H1 (cell line): Measurements from ENCODE around the gene LHFPL3. TPM values are rescaled to one million over a fixed set of nuclear protein-coding genes. Genes with fewer than 3 reads are reported as not detected.

ENCODE experiments used
- CTCF ChIA-PET: fragments of 300-600 bp; sonication (Branson Sonifier 250); formaldehyde crosslinking; loops from one replicate; lab custom pipeline; 2021; ENCODE audit not compliant: partially characterized antibody; lab: Charles Lee
- POLR2A ChIA-PET: fragments of 300-600 bp; sonication (Branson Sonifier 250); formaldehyde crosslinking; loops from one replicate; lab custom pipeline; 2021; ENCODE audit warnings: inconsistent platforms; ENCODE audit not compliant: partially characterized antibody; lab: Charles Lee
- DNase-seq, 2 experiments: peaks; one replicate each; pipeline versions ENCODE4 v3.0.0 to v3.0.0-alpha.2; 2010 to 2022; ENCODE audit warnings: low spot score in 2 of 2, low read depth in 1 of 2, mixed read lengths in 1 of 2
- FAIRE-seq: peaks from 2 replicates; lab custom pipeline; 2011; peaks lifted over from hg19 to GRCh38; lab: Jason Lieb, UNC
- H2AFZ ChIP-seq: 2 replicates; pipeline ENCODE4 v1.8.1; 2012; ENCODE audit warnings: low read length, inconsistent platforms
- H2AK5ac ChIP-seq: 2 replicates; pipeline ENCODE4 v1.6.1; 2013; ENCODE audit warnings: low read depth, low read length
- H2BK120ac ChIP-seq: replicated peaks from 2 replicates; pipeline ENCODE3; 2013; ENCODE audit warnings: low read depth, low read length, inconsistent platforms
- H2BK12ac ChIP-seq: 2 replicates; pipeline ENCODE4 v1.6.1; 2013; ENCODE audit warnings: low read depth, low read length
- H2BK15ac ChIP-seq: 2 replicates; pipeline ENCODE4 v1.6.1; 2013; ENCODE audit warnings: low read length
- H2BK20ac ChIP-seq: 2 replicates; pipeline ENCODE4 v1.6.1; 2013; ENCODE audit warnings: low read length
- H2BK5ac ChIP-seq: 2 replicates; pipeline ENCODE4 v1.6.1; 2013; ENCODE audit warnings: low read depth, low read length
- H3K14ac ChIP-seq: 2 replicates; pipeline ENCODE4 v1.6.1; 2013; ENCODE audit warnings: inconsistent platforms; ENCODE audit not compliant: insufficient read length
- H3K18ac ChIP-seq: 2 replicates; pipeline ENCODE4 v1.6.1; 2013; ENCODE audit warnings: low read length; ENCODE audit errors: extremely low read depth
- H3K23ac ChIP-seq: 2 replicates; pipeline ENCODE4 v1.6.1; 2013; ENCODE audit warnings: inconsistent platforms; ENCODE audit not compliant: insufficient read length
- H3K23me2 ChIP-seq: 2 replicates; pipeline ENCODE4 v1.6.1; 2013; ENCODE audit warnings: low read depth, low read length
- H3K27ac ChIP-seq: 2 replicates; pipeline ENCODE4 v1.6.1; 2011; ENCODE audit warnings: low read depth, low read length, inconsistent platforms
- H3K27me3 ChIP-seq, 4 experiments: replicated peaks in 1 of 4; 1 replicate in 1 of 4; 2 replicates in 3 of 4; pipeline versions ENCODE4 v1.6.1 to v1.8.1; 2011 to 2013; ENCODE audit warnings: low read length in 3 of 4, mild to moderate bottlenecking in 3 of 4, inconsistent platforms in 2 of 4, mixed read lengths in 2 of 4, moderate library complexity in 1 of 4; ENCODE audit not compliant: control insufficient read depth in 3 of 4, insufficient read depth in 3 of 4; ENCODE audit errors: extremely low read depth in 1 of 4
- H3K36me3 ChIP-seq, 4 experiments: 2 replicates each; pipeline versions ENCODE4 v1.6.1 to v1.8.1; 2011 to 2013; ENCODE audit warnings: mild to moderate bottlenecking in 4 of 4, low read length in 3 of 4, moderate library complexity in 2 of 4, control low read depth in 1 of 4, inconsistent platforms in 1 of 4; ENCODE audit not compliant: insufficient read depth in 4 of 4, control insufficient read depth in 2 of 4
- H3K4ac ChIP-seq: replicated peaks from 2 replicates; pipeline ENCODE3; 2013; ENCODE audit warnings: low read length, low read depth, mixed read lengths, inconsistent platforms; ENCODE audit not compliant: insufficient read length
- H3K4me1 ChIP-seq, 4 experiments: replicated peaks in 1 of 4; 1 replicate in 1 of 4; 2 replicates in 3 of 4; pipeline versions ENCODE4 v1.6.1 to v1.8.1; 2011 to 2013; ENCODE audit warnings: low read length in 3 of 4, inconsistent platforms in 2 of 4, mixed read lengths in 1 of 4; ENCODE audit not compliant: insufficient read depth in 4 of 4, control insufficient read depth in 3 of 4
- H3K4me2 ChIP-seq, 2 experiments: 2 replicates each; pipeline versions ENCODE4 v1.6.1 to v1.8.1; 2011 to 2013; ENCODE audit warnings: low read depth in 2 of 2, low read length in 2 of 2, control low read depth in 1 of 2, inconsistent platforms in 1 of 2, mild to moderate bottlenecking in 1 of 2; ENCODE audit not compliant: insufficient read depth in 1 of 2
- H3K4me3 ChIP-seq, 4 experiments: fragments of 200-600, 300-600 bp in 1 of 4; sonication (generic), shearing (Covaris generic), sonication (Bioruptor Twin) in 1 of 4; 2 replicates each; pipeline versions ENCODE4 v1.5.1 to v1.8.1; 2011 to 2016; ENCODE audit warnings: low read length in 4 of 4, low read depth in 3 of 4, control low read depth in 2 of 4, inconsistent platforms in 2 of 4, mild to moderate bottlenecking in 2 of 4, mixed read lengths in 1 of 4, moderate library complexity in 1 of 4; ENCODE audit not compliant: insufficient read depth in 2 of 4; ENCODE audit errors: extremely low read depth in 1 of 4
- H3K56ac ChIP-seq: replicated peaks from 2 replicates; pipeline ENCODE3; 2013; ENCODE audit warnings: low read depth, mild to moderate bottlenecking, mixed read lengths, low read length, inconsistent platforms; ENCODE audit not compliant: insufficient read length
- H3K79me1 ChIP-seq: 2 replicates; pipeline ENCODE4 v1.6.1; 2013; ENCODE audit warnings: low read depth, low read length, control low read depth
- H3K79me2 ChIP-seq, 2 experiments: 2 replicates each; pipeline versions ENCODE4 v1.6.1 to v1.8.1; 2012 to 2013; ENCODE audit warnings: low read length in 2 of 2, mild to moderate bottlenecking in 2 of 2, inconsistent platforms in 1 of 2; ENCODE audit not compliant: insufficient read depth in 2 of 2, control insufficient read depth in 1 of 2
- H3K9ac ChIP-seq, 4 experiments: replicated peaks in 1 of 4; 1 replicate in 1 of 4; 2 replicates in 3 of 4; pipeline versions ENCODE4 v1.6.1 to v1.8.1; 2011 to 2013; ENCODE audit warnings: low read depth in 3 of 4, low read length in 3 of 4, control low read depth in 2 of 4, mild to moderate bottlenecking in 2 of 4, moderate library complexity in 2 of 4, inconsistent platforms in 1 of 4; ENCODE audit errors: extremely low read depth in 1 of 4
- H3K9me3 ChIP-seq, 2 experiments: 2 replicates each; pipeline versions ENCODE4 v1.6.1 to v1.8.1; 2012 to 2013; ENCODE audit warnings: mild to moderate bottlenecking in 2 of 2, moderate library complexity in 2 of 2, control low read depth in 1 of 2, inconsistent platforms in 1 of 2, low read depth in 1 of 2, low read length in 1 of 2, mixed read lengths in 1 of 2; ENCODE audit not compliant: insufficient read depth in 2 of 2
- H4K20me1 ChIP-seq, 2 experiments: replicated peaks in 1 of 2; 2 replicates each; pipeline versions ENCODE3 to v1.8.1; 2011 to 2013; ENCODE audit warnings: inconsistent platforms in 2 of 2, low read length in 2 of 2, mild to moderate bottlenecking in 1 of 2; ENCODE audit not compliant: insufficient read depth in 2 of 2, control insufficient read depth in 1 of 2
- H4K5ac ChIP-seq: 2 replicates; pipeline ENCODE4 v1.6.1; 2013; ENCODE audit warnings: low read length, low read depth, mixed read lengths, inconsistent platforms; ENCODE audit not compliant: insufficient read length
- H4K8ac ChIP-seq: 2 replicates; pipeline ENCODE4 v1.8.0; 2013; ENCODE audit warnings: mild to moderate bottlenecking, moderate library complexity, low read length, inconsistent platforms; ENCODE audit not compliant: insufficient read depth; ENCODE audit errors: extremely low read depth
- H4K91ac ChIP-seq: replicated peaks from 2 replicates; pipeline ENCODE3; 2013; ENCODE audit warnings: low read length, mixed read lengths, inconsistent platforms; ENCODE audit not compliant: insufficient read length
- CBX8 ChIP-seq: fragments of 300-800, 300-1000 bp; sonication (generic); IDR thresholded peaks from 2 replicates; pipeline ENCODE4 v1.7.1; 2016; ENCODE audit warnings: low read depth, low read length, borderline replicate concordance
- EP300 ChIP-seq, 2 experiments: IDR thresholded peaks; 1 replicate in 1 of 2; 2 replicates in 1 of 2; pipeline ENCODE4 v1.6.1; 2011 to 2012; ENCODE audit warnings: low read depth in 2 of 2, low read length in 2 of 2, mild to moderate bottlenecking in 2 of 2, borderline replicate concordance in 1 of 2, inconsistent platforms in 1 of 2, moderate library complexity in 1 of 2
- KDM1A ChIP-seq: fragments of 200-600, 300-600 bp; sonication (generic); IDR thresholded peaks from 2 replicates; pipeline ENCODE4 v1.7.1; 2016; ENCODE audit warnings: mild to moderate bottlenecking, low read length, borderline replicate concordance
- RAD21 ChIP-seq, 2 experiments: IDR thresholded peaks in 1 of 2; conservative IDR thresholded peaks in 1 of 2; 2 replicates each; pipeline ENCODE4 v1.6.1; 2011; ENCODE audit warnings: low read depth in 2 of 2, low read length in 2 of 2, improper control_type of control experiment in 1 of 2, inconsistent platforms in 1 of 2, mild to moderate bottlenecking in 1 of 2, moderate library complexity in 1 of 2
- SIN3A ChIP-seq, 2 experiments: IDR thresholded peaks in 1 of 2; conservative IDR thresholded peaks in 1 of 2; 2 replicates each; pipeline ENCODE4 v1.6.1; 2011 to 2012; ENCODE audit warnings: low read length in 2 of 2, improper control_type of control experiment in 1 of 2, low read depth in 1 of 2, mild to moderate bottlenecking in 1 of 2
- WGBS, 2 experiments: shearing (Covaris generic) in 1 of 2; methylation state at CpG; one replicate each; pipeline versions ENCODE4 v1.1.6 to v1.1.7; 2013 to 2015; ENCODE audit warnings: low lambda C conversion rate in 2 of 2, mixed read lengths in 2 of 2, inconsistent platforms in 1 of 2, low coverage in 1 of 2, missing lambda C conversion rate in 1 of 2; ENCODE audit not compliant: insufficient replicate concordance in 2 of 2, insufficient coverage in 1 of 2, insufficient read length in 1 of 2; ENCODE audit errors: extremely low coverage in 1 of 2, missing lambda C conversion rate in 1 of 2; 5-methylcytosine and 5-hydroxymethylcytosine counted together
- polyA plus RNA-seq, 7 experiments: library from polyadenylated mRNA; depleted of rRNA in 3 of 7; stranded (reverse) in 5 of 7; unstranded in 2 of 7; fragments of >200 nt in 5 of 7; fragments of 200-250 nt in 2 of 7; gene quantifications; 1 replicate in 5 of 7; 2 replicates in 1 of 7; 4 replicates in 1 of 7; pipeline versions ENCODE4 v1.2.1 to v1.2.3, GENCODE V29; 2011 to 2013; ENCODE audit warnings: missing spikeins in 2 of 7, mixed read lengths in 2 of 7
- total RNA-seq: library from RNA; stranded (reverse); fragmentation: NEBNext Ultra II Directional; extraction: Animal tissue kit (Norgen Biotek cat#: 25700); gene quantifications from 2 replicates; pipeline ENCODE4 v1.2.1, GENCODE V29; 2021
- TF ChIP-seq, protein P1 (sequence below), 3 experiments: IDR thresholded peaks; 1 replicate in 2 of 3; 2 replicates in 1 of 3; pipeline versions ENCODE4 v1.5.1 to v1.6.1; 2011; ENCODE audit warnings: low read length in 3 of 3, mild to moderate bottlenecking in 3 of 3, inconsistent platforms in 2 of 3, low read depth in 1 of 3, moderate library complexity in 1 of 3; ENCODE audit not compliant: insufficient read depth in 1 of 3; ENCODE audit errors: control extremely low read depth in 1 of 3

The LHFPL3 gene
- total and polyA plus RNA-seq, 2 of the 8 experiments (the other 6 are each of a cell fraction or from before 2014, with no cell fraction given): 0.24 to 0.50 TPM

DNA sequence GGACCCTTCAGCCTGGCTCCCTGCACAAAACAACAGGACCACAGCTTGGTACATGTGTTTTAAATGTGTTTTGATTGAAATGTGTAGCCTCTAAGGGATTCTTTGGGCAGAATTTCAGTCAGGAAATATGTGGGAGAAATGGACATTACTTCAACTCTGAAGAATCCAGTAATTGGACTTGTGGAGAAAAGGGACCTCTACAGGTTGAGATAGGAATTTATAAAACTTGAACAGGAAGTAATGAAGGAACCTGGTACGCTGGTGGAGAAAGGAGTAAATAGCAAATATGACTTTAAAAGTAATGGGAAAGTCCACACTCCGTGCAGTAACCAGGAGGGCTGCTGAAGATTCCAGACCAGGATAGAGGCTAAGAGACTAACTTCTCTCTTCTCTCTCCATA is 220.5 kb downstream of the LHFPL3 start:
- H2BK20ac ChIP-seq: no peak overlapping the region
- H3K4me2 ChIP-seq: no peak overlapping the region
- no peak overlapping the region for H2AK5ac ChIP-seq
- no peaks in the 10 kb centered on the region for H3K79me2 ChIP-seq
- POLR2A ChIA-PET: no interaction called here
- H3K36me3 ChIP-seq: no peaks in the 10 kb centered on the region
- WGBS, 2 experiments: 74% methylated on average over 2 of the region's 2 CpGs; no CpG with 5 or more reads in 1 of the 2 experiments
- H4K5ac ChIP-seq: no peak overlapping the region
- H3K4ac ChIP-seq: no peak overlapping the region
- no peak overlapping the region for H2BK12ac ChIP-seq
- CTCF ChIA-PET: no interaction called here
- no peak overlapping the region for H2BK5ac ChIP-seq
- TF ChIP-seq RAD21 (IDR thresholded peaks at IDR 0.05 in 1 of 2, conservative IDR thresholded peaks at IDR 0.05 in 1 of 2; ENCODE audit: low read depth in 2 of 2, low read length in 2 of 2) (peak; percentile 25 to 28; a peak in 3 of 4 replicates), CBX8 (no peak), KDM1A (no peak), EP300 (IDR thresholded peaks at IDR 0.05; ENCODE audit: borderline replicate concordance in 1 of 2, low read depth in 2 of 2, low read length in 2 of 2) (no peak), SIN3A (conservative IDR thresholded peaks at IDR 0.05 in 1 of 2, IDR thresholded peaks at IDR 0.05 in 1 of 2; ENCODE audit: low read depth in 1 of 2, low read length in 2 of 2) (no peak)
- TF ChIP-seq, protein P1, sequence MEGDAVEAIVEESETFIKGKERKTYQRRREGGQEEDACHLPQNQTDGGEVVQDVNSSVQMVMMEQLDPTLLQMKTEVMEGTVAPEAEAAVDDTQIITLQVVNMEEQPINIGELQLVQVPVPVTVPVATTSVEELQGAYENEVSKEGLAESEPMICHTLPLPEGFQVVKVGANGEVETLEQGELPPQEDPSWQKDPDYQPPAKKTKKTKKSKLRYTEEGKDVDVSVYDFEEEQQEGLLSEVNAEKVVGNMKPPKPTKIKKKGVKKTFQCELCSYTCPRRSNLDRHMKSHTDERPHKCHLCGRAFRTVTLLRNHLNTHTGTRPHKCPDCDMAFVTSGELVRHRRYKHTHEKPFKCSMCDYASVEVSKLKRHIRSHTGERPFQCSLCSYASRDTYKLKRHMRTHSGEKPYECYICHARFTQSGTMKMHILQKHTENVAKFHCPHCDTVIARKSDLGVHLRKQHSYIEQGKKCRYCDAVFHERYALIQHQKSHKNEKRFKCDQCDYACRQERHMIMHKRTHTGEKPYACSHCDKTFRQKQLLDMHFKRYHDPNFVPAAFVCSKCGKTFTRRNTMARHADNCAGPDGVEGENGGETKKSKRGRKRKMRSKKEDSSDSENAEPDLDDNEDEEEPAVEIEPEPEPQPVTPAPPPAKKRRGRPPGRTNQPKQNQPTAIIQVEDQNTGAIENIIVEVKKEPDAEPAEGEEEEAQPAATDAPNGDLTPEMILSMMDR (IDR thresholded peaks at IDR 0.05; ENCODE audit: control extremely low read depth in 1 of 3, insufficient read depth in 1 of 3, low read depth in 1 of 3, low read length in 3 of 3): peak in 1 of 3 experiments; percentile 11; a peak in 1 of 4 replicates
- FAIRE-seq (no peak), DNase-seq (no peak)
- no peaks in the 10 kb centered on the region for H3K27me3 ChIP-seq
- peaks cover 15 to 44% of the 10 kb centered on the region in 2 experiments; a peak in 3 of 4 replicates for H3K9me3 ChIP-seq
- H3K18ac ChIP-seq: no peak overlapping the region
- no peak overlapping the region for H2BK15ac ChIP-seq
- H4K20me1 ChIP-seq: no peaks in the 10 kb centered on the region
- no peaks in the 10 kb centered on the region for H3K23me2 ChIP-seq
- H4K8ac ChIP-seq: no peak overlapping the region
- no peaks in the 10 kb centered on the region for H3K4me1 ChIP-seq
- H4K91ac ChIP-seq: no peak overlapping the region
- H3K56ac ChIP-seq: no peak overlapping the region
- no peak overlapping the region for H2AFZ ChIP-seq
- H3K79me1 ChIP-seq: no peaks in the 10 kb centered on the region
- H3K27ac ChIP-seq: no peak overlapping the region
- H3K4me3 ChIP-seq: no peak overlapping the region
- no peak overlapping the region for H3K23ac ChIP-seq
- no peak overlapping the region for H3K14ac ChIP-seq
- H3K9ac ChIP-seq: no peak overlapping the region
- H2BK120ac ChIP-seq: no peak overlapping the region
